HepG2 (cell line): ENCODE data around the gene EREG. TPM values are rescaled to one million over a fixed set of nuclear protein-coding genes. Genes with fewer than 3 reads are reported as not detected.

Source experiments
- ATAC-seq: fragments of 200-7000 bp; cut with Tn5 transposase; 3 replicates; pipeline ENCODE4 v1.9.1; 2020; ENCODE audit warnings: mild to moderate bottlenecking, moderate library complexity
- BruUV-seq: library from RNA; stranded (reverse); fragments of 400-500 nt; replicated peaks from 2 replicates; lab custom pipeline; 2021; lab: Mats Ljungman, UMichigan
- CTCF ChIA-PET: fragments of 300-600 bp; formaldehyde crosslinking; extraction: SDS; loops from one replicate; lab custom pipeline; 2021; ENCODE audit warnings: low total read pairs, inconsistent platforms, low intra/inter-chr PET ratio; lab: Yijun Ruan, JAX
- POLR2A ChIA-PET: fragments of 350-600 bp; sonication (Branson Sonifier 250); formaldehyde crosslinking; loops from one replicate; lab custom pipeline; 2020; ENCODE audit warnings: antibody characterized with exemption, inconsistent platforms; lab: Yijun Ruan, JAX
- DNase-seq: peaks from one replicate; pipeline ENCODE4 v3.0.0-alpha.2; 2015; ENCODE audit warnings: low spot score
- FAIRE-seq: peaks from 3 replicates; lab custom pipeline; 2011; peaks lifted over from hg19 to GRCh38; lab: Jason Lieb, UNC
- H2AFZ ChIP-seq: one replicate; pipeline ENCODE4 v1.6.1; 2011; ENCODE audit warnings: low read length, inconsistent platforms
- H3K27ac ChIP-seq: fragments of 300-600 bp; 3 replicates; pipeline ENCODE4 v1.8.0; 2011; ENCODE audit warnings: mixed run types, mild to moderate bottlenecking, mixed read lengths, low read length, inconsistent platforms; ENCODE audit not compliant: insufficient read depth; ENCODE audit errors: extremely low read length
- H3K27me3 ChIP-seq, 2 experiments: fragments of 200-600 bp in 1 of 2; 2 replicates in 1 of 2; 3 replicates in 1 of 2; pipeline versions ENCODE4 v1.6.0 to v1.8.0; 2011; ENCODE audit warnings: low read length in 2 of 2, mild to moderate bottlenecking in 2 of 2, moderate library complexity in 2 of 2, inconsistent platforms in 1 of 2; ENCODE audit not compliant: insufficient read depth in 2 of 2, control insufficient read depth in 1 of 2
- H3K36me3 ChIP-seq, 2 experiments: fragments of 200-600 bp in 1 of 2; replicated peaks in 1 of 2; 2 replicates in 1 of 2; 3 replicates in 1 of 2; pipeline versions ENCODE4 v1.5.1 to v1.8.0; 2011; ENCODE audit warnings: low read length in 2 of 2, inconsistent platforms in 1 of 2; ENCODE audit not compliant: insufficient read depth in 2 of 2, control insufficient read depth in 1 of 2
- H3K4me1 ChIP-seq: 2 replicates; pipeline ENCODE4 v1.5.1; 2012; ENCODE audit warnings: low read length, inconsistent platforms; ENCODE audit not compliant: insufficient read depth
- H3K4me2 ChIP-seq: 2 replicates; pipeline ENCODE4 v1.6.0; 2011; ENCODE audit warnings: low read depth, low read length, inconsistent platforms
- H3K4me3 ChIP-seq, 3 experiments: fragments of 200-600 bp in 1 of 3; sonication (generic), shearing (Covaris generic) in 1 of 3; replicated peaks in 1 of 3; 2 replicates each; pipeline ENCODE4 v1.5.1; 2011 to 2016; ENCODE audit warnings: low read length in 3 of 3, inconsistent platforms in 2 of 3, low read depth in 2 of 3, mild to moderate bottlenecking in 2 of 3, control low read depth in 1 of 3, mixed read lengths in 1 of 3; ENCODE audit not compliant: insufficient read depth in 1 of 3
- H3K79me2 ChIP-seq: one replicate; pipeline ENCODE4 v1.6.1; 2011; ENCODE audit warnings: low read length, inconsistent platforms; ENCODE audit not compliant: insufficient read depth
- H3K9ac ChIP-seq: 2 replicates; pipeline ENCODE4 v1.6.0; 2011; ENCODE audit warnings: mild to moderate bottlenecking, low read depth, low read length, inconsistent platforms; ENCODE audit not compliant: insufficient read depth
- H3K9me3 ChIP-seq: 2 replicates; pipeline ENCODE4 v1.5.1; 2012; ENCODE audit warnings: mild to moderate bottlenecking, low read length
- H4K20me1 ChIP-seq: 2 replicates; pipeline ENCODE4 v1.6.0; 2011; ENCODE audit warnings: inconsistent platforms, mild to moderate bottlenecking, low read length, moderate library complexity; ENCODE audit not compliant: insufficient read depth
- ATM ChIP-seq: fragments of 450-650 bp; IDR thresholded peaks from 2 replicates; pipeline ENCODE4 v1.7.1; 2017; ENCODE audit warnings: mild to moderate bottlenecking, borderline replicate concordance
- CCDC6 ChIP-seq: sonication (generic); formaldehyde crosslinking; IDR thresholded peaks from 2 replicates; pipeline ENCODE4 v1.8.1; 2022; ENCODE audit warnings: mild to moderate bottlenecking, missing genetic modification reagents, moderate library complexity
- FOXA3 ChIP-seq: IDR thresholded peaks from 2 replicates; pipeline ENCODE4 v1.6.1; 2016; ENCODE audit warnings: missing genetic modification reagents, missing compliant biosample characterization
- NFYB ChIP-seq: sonication (generic); formaldehyde crosslinking; IDR thresholded peaks from 2 replicates; pipeline ENCODE4 v1.4.0; 2020; ENCODE audit warnings: missing genetic modification reagents
- SALL2 ChIP-seq: sonication (generic); formaldehyde crosslinking; IDR thresholded peaks from 2 replicates; pipeline ENCODE4 v1.8.1; 2023; ENCODE audit warnings: mild to moderate bottlenecking, missing genetic modification reagents, inconsistent platforms
- SATB2 ChIP-seq: sonication (generic); formaldehyde crosslinking; IDR thresholded peaks from 2 replicates; pipeline ENCODE4 v1.5.0; 2020; ENCODE audit warnings: missing genetic modification reagents
- STAT5B ChIP-seq: sonication (generic); formaldehyde crosslinking; IDR thresholded peaks from 2 replicates; pipeline ENCODE4 v1.4.0; 2020; ENCODE audit warnings: missing genetic modification reagents
- U2AF2 ChIP-seq: fragments of 200-400 bp; formaldehyde crosslinking; IDR thresholded peaks from 2 replicates; pipeline ENCODE4 v1.6.1; 2017; ENCODE audit warnings: low read depth, mild to moderate bottlenecking, low read length
- ZNF142 ChIP-seq: sonication (generic); formaldehyde crosslinking; IDR thresholded peaks from 2 replicates; pipeline ENCODE4 v1.4.0; 2020; ENCODE audit warnings: missing genetic modification reagents
- ZNF260 ChIP-seq: sonication (generic); formaldehyde crosslinking; IDR thresholded peaks from 2 replicates; pipeline ENCODE4 v1.4.0; 2020; ENCODE audit warnings: missing genetic modification reagents, low read depth, mild to moderate bottlenecking, borderline replicate concordance
- ZNF564 ChIP-seq: sonication (generic); formaldehyde crosslinking; IDR thresholded peaks from 2 replicates; pipeline ENCODE4 v1.8.1; 2023; ENCODE audit warnings: mild to moderate bottlenecking, missing genetic modification reagents
- ZNF788 ChIP-seq: sonication (generic); formaldehyde crosslinking; IDR thresholded peaks from 2 replicates; pipeline ENCODE4 v1.5.0; 2020; ENCODE audit warnings: mild to moderate bottlenecking, missing genetic modification reagents, borderline replicate concordance
- WGBS: methylation state at CpG from one replicate; pipeline ENCODE4 v1.1.6; 2017; ENCODE audit warnings: low lambda C conversion rate; 5-methylcytosine and 5-hydroxymethylcytosine counted together
- in situ Hi-C: cut with HindIII; loops from 2 replicates; pipeline ENCODE4 v1.10.0; 2017; ENCODE audit warnings: low pct_unique_long_range_greater_than_20kb; ENCODE audit not compliant: extremely low pct_ligation_motif_present
- intact Hi-C: fragments of 100-400 bp; cut with micrococcal nuclease; formaldehyde crosslinking; loops from one replicate; pipeline ENCODE4 v1.10.0; 2022; ENCODE audit not compliant: unreplicated experiment
- polyA plus RNA-seq, 8 experiments: library from polyadenylated mRNA; depleted of rRNA in 3 of 8; stranded (reverse) in 7 of 8; unstranded in 1 of 8; fragments of >200 nt; fragmentation: Illumina TruSeq in 4 of 8; extraction: Trizol in 4 of 8; gene quantifications; 2 replicates each; pipeline versions ENCODE4 v1.2.1 to v1.2.3, GENCODE V29; 2011 to 2016; ENCODE audit warnings: low read depth in 4 of 8, missing spikeins in 1 of 8, mixed read lengths in 1 of 8; ENCODE audit not compliant: insufficient read depth in 1 of 8
- total RNA-seq, 5 experiments: library from RNA; depleted of rRNA; stranded (reverse); fragments of >200 nt; fragmentation: Illumina TruSeq; extraction: Trizol; gene quantifications; 2 replicates each; pipeline ENCODE4 v1.2.3, GENCODE V29; 2016; ENCODE audit warnings: low read depth in 1 of 5
- TF ChIP-seq, protein P1 (sequence below): sonication (generic); formaldehyde crosslinking; IDR thresholded peaks from 2 replicates; pipeline ENCODE4 v1.8.0; 2022; ENCODE audit warnings: missing genetic modification reagents, mild to moderate bottlenecking, inconsistent platforms, borderline replicate concordance

EREG gene
- total and polyA plus RNA-seq, 2 of the 13 experiments (the other 11 are each of a cell fraction or from before 2014, with no cell fraction given), result 0.11 to 0.13 TPM

DNA sequence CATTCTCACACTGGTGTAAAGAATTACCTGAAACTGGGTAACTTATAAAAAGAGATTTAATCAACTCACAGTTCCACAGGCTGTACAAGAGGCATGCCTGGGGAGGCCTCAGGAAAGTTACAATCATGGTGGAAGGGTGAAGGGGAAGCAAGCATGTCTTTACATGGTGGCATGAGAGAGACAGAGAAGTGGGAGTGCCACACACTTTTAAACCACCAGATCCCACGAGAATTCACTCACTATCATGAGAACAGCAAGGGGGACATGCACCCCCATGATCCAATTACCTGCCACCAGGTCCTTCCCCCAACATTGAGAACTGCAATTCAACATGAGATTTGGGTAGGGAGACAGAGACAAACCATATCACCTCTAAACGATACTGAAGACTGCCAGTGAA, 33.7 kb upstream of the EREG start:
- in situ Hi-C loops, result no loop called here
- H3K4me2 ChIP-seq, result no peak overlapping the region
- ChIA-PET CTCF (no interaction called here), POLR2A (no interaction called here)
- no peak for FAIRE-seq
- no peaks in the 10 kb centered on the region for H3K79me2 ChIP-seq
- H3K9ac ChIP-seq, result no peak overlapping the region
- no peaks in the 10 kb centered on the region; a peak in 1 of 5 replicates for H3K27me3 ChIP-seq
- no peak for TF ChIP-seq NFYB (CRISPR knock-in tag)
- TF ChIP-seq U2AF2, result no peak
- TF ChIP-seq ZNF564, result no peak
- TF ChIP-seq ZNF142, result no peak
- TF ChIP-seq ZNF788 (CRISPR knock-in tag), result no peak
- TF ChIP-seq FOXA3 (CRISPR knock-in tag), result no peak
- TF ChIP-seq ATM, result no peak
- no peak for TF ChIP-seq ZNF260 (CRISPR knock-in tag)
- no peak for TF ChIP-seq SALL2 (CRISPR knock-in tag)
- no peak for TF ChIP-seq SATB2
- no peak for TF ChIP-seq CCDC6
- TF ChIP-seq STAT5B, result no peak
- TF ChIP-seq, protein P1, sequence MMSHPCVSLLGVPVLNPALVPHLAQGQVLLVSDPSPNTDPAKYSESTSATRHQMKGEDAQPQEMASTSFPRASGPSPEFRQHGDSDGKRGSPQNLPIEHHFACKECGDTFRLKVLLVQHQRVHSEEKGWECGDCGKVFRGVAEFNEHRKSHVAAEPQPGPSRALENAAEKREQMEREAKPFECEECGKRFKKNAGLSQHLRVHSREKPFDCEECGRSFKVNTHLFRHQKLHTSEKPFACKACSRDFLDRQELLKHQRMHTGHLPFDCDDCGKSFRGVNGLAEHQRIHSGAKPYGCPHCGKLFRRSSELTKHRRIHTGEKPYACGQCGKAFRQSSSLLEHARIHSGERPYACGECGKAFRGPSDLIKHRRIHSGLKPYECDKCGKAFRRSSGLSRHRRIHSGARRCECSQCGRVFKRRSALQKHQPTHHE (CRISPR knock-in tag), result no peak
- TF ChIP-seq, all 625 proteins: peak for 0
- no peak for DNase-seq
- BruUV-seq, result no TSS peak
- Histone ChIP-seq H4K20me1 (no peaks in the 10 kb centered on the region), H3K4me1 (no peaks in the 10 kb centered on the region), H3K36me3 (no peaks in the 10 kb centered on the region), H3K27ac (no peak overlapping the region), H3K4me3 (no peak overlapping the region), H2AFZ (no peak overlapping the region), H3K9me3 (no peaks in the 10 kb centered on the region)
- WGBS, result 20% methylated on average over 2 of the region's 2 CpGs
- ATAC-seq, result no peak
- intact Hi-C loops, result no loop called here
